PFSK-1 (cell line): ENCODE results near the gene IGF1R.

ENCODE experiments used
- FOXP2 ChIP-seq: optimal IDR thresholded peaks from 2 replicates; pipeline ENCODE3; 2011; ENCODE audit warnings: borderline replicate concordance, control low read depth, inconsistent platforms; ENCODE audit not compliant: insufficient read depth; ENCODE audit errors: extremely low read length, extremely low read depth
- POLR2AphosphoS5 ChIP-seq: IDR thresholded peaks from 2 replicates; pipeline ENCODE4 v1.6.1; 2012; ENCODE audit warnings: low read depth, mild to moderate bottlenecking, control low read depth, low read length, moderate library complexity
- SIN3A ChIP-seq: IDR thresholded peaks from 2 replicates; pipeline ENCODE4 v1.6.1; 2012; ENCODE audit warnings: mild to moderate bottlenecking, low read length, moderate library complexity, borderline replicate concordance; ENCODE audit not compliant: insufficient read depth
- TAF1 ChIP-seq: IDR thresholded peaks from 2 replicates; pipeline ENCODE4 v1.6.1; 2012; ENCODE audit warnings: low read length, control low read depth, borderline replicate concordance; ENCODE audit not compliant: insufficient read depth
- TF ChIP-seq, protein P1 (sequence below), 2 experiments: IDR thresholded peaks; 2 replicates each; pipeline versions ENCODE4 v1.6.1 to v1.8.0; 2011 to 2012; ENCODE audit warnings: low read depth in 2 of 2, low read length in 2 of 2, control low read depth in 1 of 2, inconsistent platforms in 1 of 2, mild to moderate bottlenecking in 1 of 2, moderate library complexity in 1 of 2; ENCODE audit not compliant: insufficient read depth in 1 of 2

IGF1R gene

DNA sequence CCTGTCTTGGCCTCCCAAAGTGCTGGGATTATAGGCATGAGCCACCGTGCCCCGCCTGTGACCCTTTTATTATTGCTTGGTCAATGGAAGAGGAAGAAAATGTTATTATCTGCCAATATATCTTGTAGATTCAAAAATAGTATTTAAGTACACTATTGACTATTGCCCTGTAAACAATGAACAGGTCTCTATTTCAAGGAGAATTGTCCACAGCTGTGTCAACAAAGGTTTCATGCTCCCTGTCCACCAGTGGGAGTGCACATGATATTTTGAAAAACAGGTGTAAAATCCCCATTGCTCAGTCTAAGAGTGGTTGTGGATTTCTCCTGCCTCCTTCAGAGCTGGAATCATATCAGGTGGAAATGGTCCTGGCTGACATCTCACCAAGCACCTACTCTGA is 36.5 kb upstream of the IGF1R start:
- no peak for TF ChIP-seq POLR2AphosphoS5
- TF ChIP-seq, protein P1, sequence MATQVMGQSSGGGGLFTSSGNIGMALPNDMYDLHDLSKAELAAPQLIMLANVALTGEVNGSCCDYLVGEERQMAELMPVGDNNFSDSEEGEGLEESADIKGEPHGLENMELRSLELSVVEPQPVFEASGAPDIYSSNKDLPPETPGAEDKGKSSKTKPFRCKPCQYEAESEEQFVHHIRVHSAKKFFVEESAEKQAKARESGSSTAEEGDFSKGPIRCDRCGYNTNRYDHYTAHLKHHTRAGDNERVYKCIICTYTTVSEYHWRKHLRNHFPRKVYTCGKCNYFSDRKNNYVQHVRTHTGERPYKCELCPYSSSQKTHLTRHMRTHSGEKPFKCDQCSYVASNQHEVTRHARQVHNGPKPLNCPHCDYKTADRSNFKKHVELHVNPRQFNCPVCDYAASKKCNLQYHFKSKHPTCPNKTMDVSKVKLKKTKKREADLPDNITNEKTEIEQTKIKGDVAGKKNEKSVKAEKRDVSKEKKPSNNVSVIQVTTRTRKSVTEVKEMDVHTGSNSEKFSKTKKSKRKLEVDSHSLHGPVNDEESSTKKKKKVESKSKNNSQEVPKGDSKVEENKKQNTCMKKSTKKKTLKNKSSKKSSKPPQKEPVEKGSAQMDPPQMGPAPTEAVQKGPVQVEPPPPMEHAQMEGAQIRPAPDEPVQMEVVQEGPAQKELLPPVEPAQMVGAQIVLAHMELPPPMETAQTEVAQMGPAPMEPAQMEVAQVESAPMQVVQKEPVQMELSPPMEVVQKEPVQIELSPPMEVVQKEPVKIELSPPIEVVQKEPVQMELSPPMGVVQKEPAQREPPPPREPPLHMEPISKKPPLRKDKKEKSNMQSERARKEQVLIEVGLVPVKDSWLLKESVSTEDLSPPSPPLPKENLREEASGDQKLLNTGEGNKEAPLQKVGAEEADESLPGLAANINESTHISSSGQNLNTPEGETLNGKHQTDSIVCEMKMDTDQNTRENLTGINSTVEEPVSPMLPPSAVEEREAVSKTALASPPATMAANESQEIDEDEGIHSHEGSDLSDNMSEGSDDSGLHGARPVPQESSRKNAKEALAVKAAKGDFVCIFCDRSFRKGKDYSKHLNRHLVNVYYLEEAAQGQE (IDR thresholded peaks at IDR 0.05; ENCODE audit: insufficient read depth in 1 of 2, low read depth in 2 of 2, low read length in 2 of 2), result no peak
- TF ChIP-seq FOXP2, result no peak
- no peak for TF ChIP-seq SIN3A
- TF ChIP-seq TAF1, result no peak

DNA sequence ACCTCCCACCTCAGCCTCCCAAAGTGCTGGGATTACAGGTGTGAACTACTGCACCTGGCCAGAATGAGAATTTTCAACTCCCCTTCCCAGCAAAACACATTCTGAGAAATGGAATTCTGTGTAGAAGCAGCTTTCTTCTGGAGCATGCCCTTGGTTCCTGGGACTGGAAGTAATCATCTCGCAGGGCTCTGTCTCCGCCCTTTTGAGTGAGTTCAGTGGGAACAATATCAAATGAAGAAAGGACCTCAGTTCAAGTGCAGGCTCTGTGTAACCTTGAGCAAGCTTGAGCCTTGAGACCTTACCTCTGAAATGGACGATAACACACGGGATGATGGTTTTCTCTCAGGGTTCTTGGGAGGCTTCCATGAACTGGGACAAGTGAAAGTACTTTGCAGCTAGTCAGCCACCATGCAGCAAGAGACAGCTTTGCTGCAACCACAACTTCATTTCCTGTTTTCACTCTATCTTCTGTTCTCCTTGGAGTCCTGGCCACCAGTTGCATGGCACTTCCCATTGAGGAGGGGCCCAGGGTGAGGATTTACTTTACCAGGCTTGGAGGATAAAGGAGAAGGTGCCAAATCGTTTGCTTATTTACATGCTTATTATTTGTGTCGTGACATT is 35.7 kb upstream of the IGF1R start:
- TF ChIP-seq, protein P1 (IDR thresholded peaks at IDR 0.05; ENCODE audit: insufficient read depth in 1 of 2, low read depth in 2 of 2, low read length in 2 of 2), result no peak

DNA sequence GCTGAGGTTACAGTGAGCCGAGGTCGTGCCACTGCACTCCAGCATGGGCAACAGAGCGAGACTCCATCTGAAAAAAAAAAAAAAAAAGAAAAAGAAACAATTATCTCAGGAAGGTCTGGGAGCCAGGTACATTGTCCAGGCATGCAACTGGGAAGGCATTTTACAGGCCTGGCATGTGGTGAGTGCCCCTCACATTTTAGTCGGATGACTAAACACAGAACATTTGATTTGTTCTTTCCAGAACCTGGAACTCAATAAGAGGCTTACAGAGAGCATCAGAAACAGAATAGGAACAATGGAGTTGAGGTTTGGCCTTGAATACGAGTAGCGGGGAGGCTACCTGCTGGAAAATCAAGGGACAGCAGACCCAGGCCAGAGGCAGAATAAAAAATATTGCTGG is 33.7 kb upstream of the IGF1R start:
- TF ChIP-seq TAF1 (no peak), POLR2AphosphoS5 (no peak), FOXP2 (no peak), SIN3A (no peak)
- TF ChIP-seq, protein P1 (IDR thresholded peaks at IDR 0.05; ENCODE audit: insufficient read depth in 1 of 2, low read depth in 2 of 2, low read length in 2 of 2), result no peak

DNA sequence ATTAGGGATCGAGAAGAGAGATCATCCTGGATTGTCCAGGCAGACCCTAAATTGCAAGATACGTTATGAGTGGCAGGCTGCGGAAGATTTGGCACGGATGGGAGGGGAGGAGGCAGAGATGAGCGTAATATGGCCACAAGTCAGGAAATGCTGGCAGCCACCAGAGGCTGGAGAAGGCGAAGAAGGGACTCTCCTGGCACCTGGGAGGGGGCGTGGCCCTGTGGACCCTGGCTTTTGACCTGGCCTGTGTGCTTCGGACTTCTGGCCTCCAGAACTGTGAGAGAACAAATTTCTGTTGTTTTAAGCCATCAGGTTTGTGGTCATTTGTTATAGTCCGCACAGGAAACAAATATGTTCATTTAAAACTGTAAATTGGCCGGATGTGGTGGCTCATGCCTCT is 31.9 kb upstream of the IGF1R start:
- TF ChIP-seq, protein P1 (IDR thresholded peaks at IDR 0.05; ENCODE audit: insufficient read depth in 1 of 2, low read depth in 2 of 2, low read length in 2 of 2), result no peak
- TF ChIP-seq SIN3A, result no peak

DNA sequence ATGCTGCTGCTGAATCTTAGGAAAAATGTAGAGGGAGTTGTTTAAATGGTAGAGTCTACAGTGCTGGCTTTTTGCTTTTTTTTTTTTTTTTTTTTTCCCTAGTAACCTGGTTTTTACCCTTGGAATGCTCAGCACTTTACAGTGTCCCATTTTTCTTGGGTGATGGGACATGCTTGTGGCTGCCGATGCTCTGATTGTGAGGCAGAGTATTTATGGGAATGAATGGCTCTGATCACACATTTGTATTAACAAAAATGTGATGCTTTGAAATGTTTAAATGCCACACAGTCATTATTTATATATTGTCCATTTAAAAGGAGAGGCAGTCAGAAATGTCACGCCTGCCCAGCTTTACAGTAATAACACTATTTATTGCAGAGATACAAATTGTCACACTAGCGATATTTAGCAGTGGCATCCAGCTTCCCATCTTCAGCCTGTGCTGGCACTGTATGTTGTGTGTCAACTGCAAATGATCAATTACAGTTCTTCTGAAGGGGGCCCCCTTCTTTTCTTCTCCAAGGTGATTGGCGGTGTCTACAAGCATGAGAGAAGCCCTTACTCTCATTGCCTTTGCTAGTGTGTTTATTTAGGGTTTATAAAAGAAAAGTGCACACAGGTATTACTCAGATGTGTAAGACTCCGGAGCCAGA is 30.9 kb upstream of the IGF1R start:
- TF ChIP-seq FOXP2 (no peak), SIN3A (no peak), TAF1 (no peak), POLR2AphosphoS5 (no peak)
- TF ChIP-seq, protein P1 (IDR thresholded peaks at IDR 0.05; ENCODE audit: insufficient read depth in 1 of 2, low read depth in 2 of 2, low read length in 2 of 2), result no peak
